ENCODE measurements around the gene HEXIM1. TPM values are rescaled to one million over a fixed set of nuclear protein-coding genes. Genes with fewer than 3 reads are reported as not detected.

HEXIM1 gene
- total RNA-seq, 2 donors from 2014 or later, result 16.4 to 31.1 TPM

GRCh38 chr17:45144199-45145034, 3.9 kb upstream of the HEXIM1 start:
- no peaks in the 10 kb centered on the region for H3K36me3 ChIP-seq
- no peak for TF ChIP-seq CTCF (IDR thresholded peaks at IDR 0.05)
- DNase-seq (ENCODE audit: low spot score), result no peak
- peaks cover 0 to 33% of the 10 kb centered on the region in 2 donors for H3K4me1 ChIP-seq
- H3K4me3 ChIP-seq, result peak overlapping the region; percentile 21 to 55
- H3K9me3 ChIP-seq, result no peaks in the 10 kb centered on the region
- H3K27ac ChIP-seq, result peak overlapping the region; percentile 86 to 92
- no peaks in the 10 kb centered on the region for H3K27me3 ChIP-seq

- H3K4me3 ChIP-seq, result peak overlapping the region in 1 of 2 donors; percentile 55
- no peaks in the 10 kb centered on the region for H3K9me3 ChIP-seq
- TF ChIP-seq CTCF (IDR thresholded peaks at IDR 0.05), result no peak
- peak overlapping the region; percentile 86 to 92 for H3K27ac ChIP-seq
- H3K36me3 ChIP-seq, result no peaks in the 10 kb centered on the region
- peaks cover 0 to 33% of the 10 kb centered on the region in 2 donors for H3K4me1 ChIP-seq
- H3K27me3 ChIP-seq, result no peaks in the 10 kb centered on the region
- DNase-seq (ENCODE audit: low spot score), result no peak
These were observed 3.3 kb upstream of the HEXIM1 start for GRCh38 chr17:45145035-45145389.

- no peak overlapping the region for H3K4me3 ChIP-seq
- peak overlapping the region; percentile 96 to 99 for H3K27ac ChIP-seq
- TF ChIP-seq CTCF (IDR thresholded peaks at IDR 0.05), result no peak
- DNase-seq (ENCODE audit: low spot score), result no peak
- no peaks in the 10 kb centered on the region for H3K36me3 ChIP-seq
- H3K4me1 ChIP-seq, result peaks cover 0 to 43% of the 10 kb centered on the region in 2 donors
- no peaks in the 10 kb centered on the region for H3K27me3 ChIP-seq
- H3K9me3 ChIP-seq, result no peaks in the 10 kb centered on the region
These were observed 2.1 kb upstream of the HEXIM1 start for GRCh38 chr17:45146166-45146565.

DNA sequence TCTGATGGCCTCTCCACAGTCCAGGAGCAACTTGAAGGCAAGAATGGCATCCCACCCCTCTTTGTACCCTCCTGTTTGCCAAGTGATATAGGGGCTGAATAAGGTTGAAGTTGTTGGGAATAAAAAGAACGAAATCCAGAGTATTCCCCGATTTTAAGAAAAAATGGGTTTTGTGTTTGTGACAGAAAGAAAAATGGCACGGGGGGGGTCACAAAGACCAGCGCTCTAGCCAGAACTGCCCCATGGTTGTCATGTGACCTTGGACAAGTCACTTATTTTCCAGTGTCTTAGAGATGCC, 1.7 kb upstream of the HEXIM1 start:
- TF ChIP-seq CTCF (IDR thresholded peaks at IDR 0.05), result no peak
- no peaks in the 10 kb centered on the region for H3K9me3 ChIP-seq
- peak overlapping the region; percentile 96 to 99 for H3K27ac ChIP-seq
- H3K36me3 ChIP-seq, result no peaks in the 10 kb centered on the region
- no peak for DNase-seq (ENCODE audit: low spot score)
- H3K4me1 ChIP-seq, result peaks cover 0 to 46% of the 10 kb centered on the region in 2 donors
- H3K4me3 ChIP-seq, result no peak overlapping the region
- H3K27me3 ChIP-seq, result no peaks in the 10 kb centered on the region

GRCh38 chr17:45146890-45147580, 1.2 kb upstream of the HEXIM1 start:
- no peak for TF ChIP-seq CTCF (IDR thresholded peaks at IDR 0.05)
- Histone ChIP-seq H3K9me3 (no peaks in the 10 kb centered on the region), H3K4me1 (peaks cover 0 to 51% of the 10 kb centered on the region in 2 donors), H3K36me3 (no peaks in the 10 kb centered on the region), H3K27me3 (no peaks in the 10 kb centered on the region), H3K4me3 (peak overlapping the region; percentile 67 to 83), H3K27ac (peak overlapping the region; percentile 96 to 99)
- DNase-seq (ENCODE audit: low spot score), result no peak
